H9 (cell line): ENCODE measurements around the gene HRC. TPM values are rescaled to one million over a fixed set of nuclear protein-coding genes. Genes with fewer than 3 reads are reported as not detected.

Experiments
- DNase-seq: peaks from one replicate; pipeline ENCODE4 v3.0.0-alpha.2; 2017
- H2AFZ ChIP-seq: one replicate; pipeline ENCODE4 v1.6.1; 2013; ENCODE audit warnings: mild to moderate bottlenecking, low read length, control low read depth, moderate library complexity
- H2AK5ac ChIP-seq: 2 replicates; pipeline ENCODE4 v1.6.1; 2013; ENCODE audit warnings: low read length, control low read depth, mixed read lengths; ENCODE audit not compliant: insufficient read length
- H2BK120ac ChIP-seq: one replicate; pipeline ENCODE4 v1.6.1; 2013; ENCODE audit warnings: low read depth, mild to moderate bottlenecking, low read length, control low read depth, inconsistent platforms; ENCODE audit not compliant: poor library complexity, severe bottlenecking
- H2BK12ac ChIP-seq: 2 replicates; pipeline ENCODE4 v1.6.1; 2013; ENCODE audit warnings: low read length, control low read depth, mixed read lengths, low read depth; ENCODE audit not compliant: insufficient read length
- H2BK15ac ChIP-seq: 2 replicates; pipeline ENCODE4 v1.6.1; 2013; ENCODE audit warnings: low read depth, low read length, control low read depth
- H2BK20ac ChIP-seq: one replicate; pipeline ENCODE4 v1.6.1; 2013; ENCODE audit warnings: low read depth, mild to moderate bottlenecking, low read length, control low read depth, inconsistent platforms; ENCODE audit not compliant: poor library complexity, severe bottlenecking
- H2BK5ac ChIP-seq: 2 replicates; pipeline ENCODE4 v1.6.1; 2013; ENCODE audit warnings: low read length, control low read depth, mixed read lengths; ENCODE audit not compliant: insufficient read length
- H3K14ac ChIP-seq: 2 replicates; pipeline ENCODE4 v1.6.1; 2013; ENCODE audit warnings: low read length, control low read depth; ENCODE audit not compliant: insufficient read depth
- H3K18ac ChIP-seq: 2 replicates; pipeline ENCODE4 v1.6.1; 2013; ENCODE audit warnings: low read depth, mild to moderate bottlenecking, mixed read lengths, low read length, control low read depth; ENCODE audit not compliant: insufficient read length
- H3K23ac ChIP-seq: 2 replicates; pipeline ENCODE4 v1.6.1; 2013; ENCODE audit warnings: low read length, control low read depth, mixed read lengths, low read depth; ENCODE audit not compliant: insufficient read length
- H3K23me2 ChIP-seq: 2 replicates; pipeline ENCODE4 v1.6.1; 2013; ENCODE audit warnings: low read depth, mild to moderate bottlenecking, mixed read lengths, low read length, control low read depth; ENCODE audit not compliant: insufficient read length, poor library complexity, severe bottlenecking
- H3K27ac ChIP-seq: 2 replicates; pipeline ENCODE4 v1.5.1; 2013; ENCODE audit warnings: low read length, control low read depth, mixed read lengths, low read depth; ENCODE audit not compliant: insufficient read length
- H3K27me3 ChIP-seq: 2 replicates; pipeline ENCODE4 v1.6.1; 2013; ENCODE audit warnings: low read length, control low read depth, inconsistent platforms; ENCODE audit not compliant: insufficient read depth
- H3K4ac ChIP-seq: 2 replicates; pipeline ENCODE4 v1.6.1; 2013; ENCODE audit warnings: low read depth, mild to moderate bottlenecking, control low read depth, inconsistent platforms, low read length, moderate library complexity
- H3K4me1 ChIP-seq: 2 replicates; pipeline ENCODE4 v1.6.1; 2013; ENCODE audit warnings: low read length, control low read depth, inconsistent platforms; ENCODE audit not compliant: insufficient read depth
- H3K4me2 ChIP-seq: 2 replicates; pipeline ENCODE4 v1.6.1; 2013; ENCODE audit warnings: low read length, control low read depth, mixed read lengths; ENCODE audit not compliant: insufficient read length, insufficient read depth
- H3K56ac ChIP-seq: 2 replicates; pipeline ENCODE4 v1.6.1; 2013; ENCODE audit warnings: low read depth, mild to moderate bottlenecking, mixed read lengths, low read length, control low read depth; ENCODE audit not compliant: insufficient read length
- H3K79me1 ChIP-seq: 2 replicates; pipeline ENCODE4 v1.6.1; 2013; ENCODE audit warnings: low read depth, mild to moderate bottlenecking, moderate library complexity, low read length, control low read depth, inconsistent platforms; ENCODE audit not compliant: insufficient read depth, poor library complexity, severe bottlenecking
- H3K79me2 ChIP-seq: 2 replicates; pipeline ENCODE4 v1.6.1; 2013; ENCODE audit warnings: low read length, control low read depth, inconsistent platforms; ENCODE audit not compliant: insufficient read depth
- H3K9ac ChIP-seq: 2 replicates; pipeline ENCODE4 v1.6.1; 2013; ENCODE audit warnings: low read length, control low read depth, mixed read lengths; ENCODE audit not compliant: insufficient read length; ENCODE audit errors: extremely low read depth
- H3K9me3 ChIP-seq: one replicate; pipeline ENCODE4 v1.6.1; 2013; ENCODE audit warnings: low read depth, low read length, inconsistent platforms; ENCODE audit not compliant: control insufficient read depth
- H3T11ph ChIP-seq: one replicate; pipeline ENCODE4 v1.6.1; 2013; ENCODE audit warnings: mild to moderate bottlenecking, low read length, control low read depth, inconsistent platforms
- H4K20me1 ChIP-seq: one replicate; pipeline ENCODE4 v1.6.1; 2013; ENCODE audit not compliant: control insufficient read depth, insufficient read length, insufficient read depth
- H4K5ac ChIP-seq: 2 replicates; pipeline ENCODE4 v1.6.1; 2013; ENCODE audit warnings: low read depth, mild to moderate bottlenecking, mixed read lengths, low read length, control low read depth; ENCODE audit not compliant: insufficient read length
- H4K8ac ChIP-seq: replicated peaks from 2 replicates; pipeline ENCODE4 v1.6.1; 2013; ENCODE audit warnings: low read length, control low read depth, mixed read lengths, low read depth; ENCODE audit not compliant: insufficient read length
- H4K91ac ChIP-seq: 2 replicates; pipeline ENCODE4 v1.6.1; 2013; ENCODE audit warnings: low read depth, mild to moderate bottlenecking, moderate library complexity, mixed read lengths, low read length, control low read depth; ENCODE audit not compliant: insufficient read length
- H3K27ac Mint-ChIP-seq, 3 experiments: 2 replicates in 2 of 3; 3 replicates in 1 of 3; pipeline ENCODE4 v1.8.0; 2020 to 2021; ENCODE audit warnings: mixed read lengths in 3 of 3, mild to moderate bottlenecking in 1 of 3, moderate library complexity in 1 of 3
- H3K27me3 Mint-ChIP-seq: 2 replicates; pipeline ENCODE4 v1.8.0; 2021; ENCODE audit warnings: low read depth, mild to moderate bottlenecking, moderate library complexity, mixed read lengths
- H3K36me3 Mint-ChIP-seq, 3 experiments: 2 replicates in 2 of 3; 3 replicates in 1 of 3; pipeline ENCODE4 v1.8.0; 2020 to 2021; ENCODE audit warnings: low read depth in 3 of 3, mixed read lengths in 3 of 3; ENCODE audit not compliant: insufficient read depth in 1 of 3
- H3K4me1 Mint-ChIP-seq, 2 experiments: 2 replicates each; pipeline ENCODE4 v1.8.0; 2020; ENCODE audit warnings: mixed read lengths in 2 of 2
- H3K4me3 Mint-ChIP-seq, 2 experiments: 2 replicates in 1 of 2; 3 replicates in 1 of 2; pipeline ENCODE4 v1.8.0; 2020 to 2021; ENCODE audit warnings: mild to moderate bottlenecking in 2 of 2, mixed read lengths in 2 of 2, moderate library complexity in 1 of 2
- H3K9me3 Mint-ChIP-seq, 2 experiments: 2 replicates in 1 of 2; 3 replicates in 1 of 2; pipeline ENCODE4 v1.8.0; 2020; ENCODE audit warnings: mild to moderate bottlenecking in 2 of 2, mixed read lengths in 2 of 2, moderate library complexity in 1 of 2
- WGBS: extraction: QIAGEN DNeasy Blood & Tissue Kit; methylation state at CpG from one replicate; pipeline ENCODE4 v1.1.7; 2013; ENCODE audit warnings: missing lambda C conversion rate, low lambda C conversion rate, mixed read lengths; ENCODE audit not compliant: insufficient read length; ENCODE audit errors: extremely low coverage; 5-methylcytosine and 5-hydroxymethylcytosine counted together
- total RNA-seq: library from RNA; stranded (reverse); gene quantifications from 2 replicates; pipeline ENCODE4 v1.2.1, GENCODE V29; 2021
- TF ChIP-seq, protein P1 (sequence below): fragments of 200-600 bp; sonication (generic); conservative IDR thresholded peaks from 3 replicates; pipeline ENCODE4 v1.8.0; 2021; ENCODE audit warnings: antibody characterized with exemption, mild to moderate bottlenecking

Gene HRC
- total RNA-seq, 1 experiment from 2014 or later: 1.8 TPM

DNA sequence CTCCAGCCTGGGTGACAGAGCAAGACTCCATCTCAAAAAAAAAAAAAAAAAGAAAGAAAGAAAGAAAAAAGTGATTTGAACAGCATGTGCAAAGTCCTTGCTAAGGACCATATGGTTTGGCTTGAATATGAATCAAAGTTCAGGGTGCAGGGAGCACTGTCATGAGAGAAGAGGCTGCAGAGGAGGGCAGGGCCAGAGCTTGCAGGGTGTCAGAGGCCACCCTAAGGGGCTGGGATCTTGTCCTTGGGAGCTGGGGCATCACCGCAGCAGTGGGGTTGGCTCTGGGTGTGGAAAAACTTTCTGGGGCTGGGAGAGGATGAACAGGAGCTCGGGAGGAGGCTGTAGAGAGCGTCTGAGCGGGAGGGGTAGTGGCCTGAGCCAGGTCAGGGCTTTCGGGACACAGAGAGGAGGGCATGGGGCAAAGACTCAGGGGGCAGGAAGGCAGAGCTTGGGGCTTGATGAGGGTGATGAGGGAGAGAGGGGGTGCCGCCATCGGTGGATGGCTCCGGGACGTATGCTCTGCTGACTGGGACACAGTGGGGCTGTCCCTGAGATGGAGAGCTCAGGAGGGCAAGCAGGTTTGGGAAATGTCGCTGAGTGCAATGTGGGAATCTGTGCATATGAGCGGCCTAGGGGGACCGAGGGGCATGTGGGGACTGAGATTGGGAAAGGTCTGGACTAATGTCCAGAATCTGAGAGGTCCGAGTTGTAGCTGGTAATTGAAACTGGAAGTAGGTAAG lies 5.4 kb upstream of the HRC start:
- H3K4me3 Mint-ChIP-seq: no peak overlapping the region; a peak in 1 of 5 replicates
- H3K23ac ChIP-seq: no peak overlapping the region
- no peaks in the 10 kb centered on the region for H4K20me1 ChIP-seq
- H3K23me2 ChIP-seq: peaks cover 14% of the 10 kb centered on the region
- H3T11ph ChIP-seq: no peak overlapping the region
- H3K14ac ChIP-seq: no peak overlapping the region; the same call in 1 of the 2 replicates
- no CpG with 5 or more reads among the region's 13 CpGs for WGBS
- no peaks in the 10 kb centered on the region; the same call in 1 of the 2 replicates for H3K27me3 ChIP-seq
- H3K4me1 ChIP-seq: peaks cover 6% of the 10 kb centered on the region; the same call in 1 of the 2 replicates
- no peak overlapping the region for H4K5ac ChIP-seq
- TF ChIP-seq, protein P1, sequence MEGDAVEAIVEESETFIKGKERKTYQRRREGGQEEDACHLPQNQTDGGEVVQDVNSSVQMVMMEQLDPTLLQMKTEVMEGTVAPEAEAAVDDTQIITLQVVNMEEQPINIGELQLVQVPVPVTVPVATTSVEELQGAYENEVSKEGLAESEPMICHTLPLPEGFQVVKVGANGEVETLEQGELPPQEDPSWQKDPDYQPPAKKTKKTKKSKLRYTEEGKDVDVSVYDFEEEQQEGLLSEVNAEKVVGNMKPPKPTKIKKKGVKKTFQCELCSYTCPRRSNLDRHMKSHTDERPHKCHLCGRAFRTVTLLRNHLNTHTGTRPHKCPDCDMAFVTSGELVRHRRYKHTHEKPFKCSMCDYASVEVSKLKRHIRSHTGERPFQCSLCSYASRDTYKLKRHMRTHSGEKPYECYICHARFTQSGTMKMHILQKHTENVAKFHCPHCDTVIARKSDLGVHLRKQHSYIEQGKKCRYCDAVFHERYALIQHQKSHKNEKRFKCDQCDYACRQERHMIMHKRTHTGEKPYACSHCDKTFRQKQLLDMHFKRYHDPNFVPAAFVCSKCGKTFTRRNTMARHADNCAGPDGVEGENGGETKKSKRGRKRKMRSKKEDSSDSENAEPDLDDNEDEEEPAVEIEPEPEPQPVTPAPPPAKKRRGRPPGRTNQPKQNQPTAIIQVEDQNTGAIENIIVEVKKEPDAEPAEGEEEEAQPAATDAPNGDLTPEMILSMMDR: no peak
- H3K56ac ChIP-seq: no peak overlapping the region
- no peak overlapping the region for H2AFZ ChIP-seq
- H3K18ac ChIP-seq: no peak overlapping the region
- no peaks in the 10 kb centered on the region; a peak in 2 of 5 replicates for H3K9me3 Mint-ChIP-seq
- H3K9ac ChIP-seq: no peak overlapping the region
- H2BK120ac ChIP-seq: no peak overlapping the region
- DNase-seq: no peak
- H2AK5ac ChIP-seq: no peak overlapping the region
- peaks cover 0 to 4% (median 0%) of the 10 kb centered on the region in 3 experiments; a peak in 1 of 7 replicates for H3K36me3 Mint-ChIP-seq
- H4K91ac ChIP-seq: no peak overlapping the region
- no peak overlapping the region for H3K27ac ChIP-seq
- H2BK12ac ChIP-seq: no peak overlapping the region
- no peak overlapping the region for H4K8ac ChIP-seq
- peaks cover 19% of the 10 kb centered on the region for H3K27me3 Mint-ChIP-seq
- peaks cover 18 to 25% of the 10 kb centered on the region in 2 experiments for H3K4me1 Mint-ChIP-seq
- H3K4me2 ChIP-seq: no peak overlapping the region
- H3K79me2 ChIP-seq: no peaks in the 10 kb centered on the region
- no peak overlapping the region for H2BK5ac ChIP-seq
- H2BK15ac ChIP-seq: no peak overlapping the region
- no peaks in the 10 kb centered on the region for H3K9me3 ChIP-seq
- H3K4ac ChIP-seq: no peak overlapping the region
- no peaks in the 10 kb centered on the region for H3K79me1 ChIP-seq
- no peak overlapping the region for H2BK20ac ChIP-seq
- peak overlapping the region in 2 of 3 experiments; percentile 9 to 58; a peak in 3 of 7 replicates for H3K27ac Mint-ChIP-seq
